GM20431 (cell line): ENCODE results near the gene MAST2.
"Not testable (repeated sequence)": the region's sequence is repeated elsewhere in the genome, so short reads cannot be mapped to it uniquely, and the experiment has no call there.

Experiments used
- in situ Hi-C: fragments of 300-500 bp; cut with MseI, MboI; formaldehyde crosslinking; loops from one replicate; pipeline ENCODE4 v1.15.0; 2020; ENCODE audit warnings: low sequenced_read_pairs; ENCODE audit not compliant: unreplicated experiment

The MAST2 gene

GRCh38 chr1:45803299-45803780 lies at the start of gene MAST2:
MAST2 (plus strand) TSS chr1:45803612; CDS start chr1:45803896, 284 bp downstream.
- in situ Hi-C loops, result no loop called here

DNA sequence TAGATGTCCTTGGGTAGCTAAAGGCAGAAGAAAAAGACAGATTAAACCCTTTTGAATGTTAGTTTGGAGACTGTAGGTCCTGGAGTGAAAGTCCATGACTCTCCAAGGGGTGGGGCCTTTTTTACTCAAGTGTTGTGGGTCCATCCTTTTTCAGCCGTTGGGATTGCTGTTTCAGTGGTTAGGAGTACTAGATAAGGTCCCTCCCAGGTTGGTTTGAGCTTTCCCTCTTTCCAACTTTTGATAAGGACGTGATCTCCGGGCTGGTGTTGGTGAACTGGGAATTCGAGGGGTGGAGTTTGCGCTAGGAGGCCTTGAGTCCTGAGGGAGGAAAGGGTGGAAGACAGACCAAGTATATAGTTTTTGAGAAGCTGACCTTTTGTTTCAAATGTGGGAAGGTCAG lies 47.7 kb upstream of the MAST2 start:
- in situ Hi-C loops, result no loop called here

GRCh38 chr1:45762291-45762690 lies 41.1 kb upstream of the MAST2 start:
- in situ Hi-C loops, result no loop called here

DNA sequence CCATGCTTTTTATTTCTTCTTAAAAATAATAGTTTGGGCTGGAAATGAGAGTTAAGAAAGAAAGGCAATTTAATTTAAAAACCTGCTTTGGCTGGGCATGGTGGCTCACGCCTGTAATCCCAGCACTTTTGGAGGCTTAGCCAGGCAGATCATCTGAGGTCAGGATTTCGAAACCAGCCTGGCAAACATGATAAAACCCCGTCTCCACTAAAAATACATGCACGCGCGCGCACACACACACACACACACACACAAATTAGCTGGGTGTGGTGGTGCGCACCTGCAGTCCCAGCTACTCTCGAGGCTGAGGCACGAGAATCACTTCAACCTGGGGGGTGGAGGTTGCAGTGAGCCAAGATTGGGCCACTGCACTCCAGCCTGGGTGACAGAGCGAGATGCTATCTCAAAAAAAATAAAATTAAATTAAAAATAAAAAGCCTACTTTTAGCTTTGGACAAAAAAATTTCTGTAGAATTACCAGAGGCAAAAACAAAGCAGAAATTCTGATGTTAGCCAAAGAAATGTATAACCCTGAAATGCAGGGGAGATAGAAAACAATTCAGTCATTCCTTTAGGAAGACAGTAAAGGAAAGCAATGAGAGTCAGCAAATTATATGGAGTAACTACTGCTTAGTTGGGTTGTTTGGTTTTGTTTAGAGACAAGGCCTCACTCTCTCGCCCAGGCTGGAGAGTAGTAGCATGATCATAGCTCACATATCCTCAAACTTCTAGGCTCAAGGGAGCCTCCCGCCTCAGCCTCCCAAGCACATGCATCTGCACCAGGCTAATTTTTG lies 37.2 kb upstream of the MAST2 start:
- in situ Hi-C loops, result no loop called here

DNA sequence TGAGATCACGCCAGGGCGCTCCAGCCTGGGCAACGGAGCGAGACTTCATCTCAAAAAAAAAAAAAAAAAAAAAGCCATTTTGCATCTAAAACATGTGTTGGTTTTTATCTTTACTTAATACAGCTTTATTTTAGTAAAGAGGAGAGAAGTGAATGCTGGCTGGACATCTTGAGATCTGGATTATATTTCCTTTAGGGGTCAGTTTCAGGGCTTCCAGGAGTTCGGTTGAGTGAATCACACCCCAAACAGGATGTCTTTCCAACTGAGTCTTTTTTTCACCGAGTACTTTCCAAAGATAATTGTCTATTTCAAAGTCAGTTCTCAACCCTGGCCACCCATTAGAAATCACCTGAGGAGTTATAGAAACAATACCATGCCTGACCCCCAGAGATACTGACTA lies 36.4 kb upstream of the MAST2 start:
- in situ Hi-C loops, result no loop called here

- in situ Hi-C loops, result no loop called here
These were observed 34.0 kb upstream of the MAST2 start for GRCh38 chr1:45769261-45769932.

DNA sequence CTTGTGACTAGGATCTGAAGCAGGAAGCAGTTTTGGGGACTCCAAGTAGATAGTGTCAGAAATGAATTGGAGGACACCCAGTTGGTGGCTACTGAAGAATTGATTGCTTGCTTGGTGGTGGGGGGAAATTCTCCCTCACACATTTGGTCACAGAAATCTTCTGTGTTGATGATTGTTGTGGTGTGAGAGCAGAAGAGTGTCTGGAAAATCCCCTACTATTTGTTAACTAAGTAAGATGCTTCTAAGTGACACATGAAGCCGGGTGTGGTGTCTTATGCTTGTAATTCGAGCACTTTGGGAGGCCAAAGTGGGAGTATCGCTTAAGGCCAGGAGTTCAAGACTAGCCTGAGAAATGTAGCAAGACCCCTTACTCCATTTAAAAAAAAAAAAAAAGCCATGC lies 30.4 kb upstream of the MAST2 start:
- in situ Hi-C loops, result no loop called here

- in situ Hi-C loops, result no loop called here
These were observed 27.6 kb upstream of the MAST2 start for GRCh38 chr1:45775794-45776193.

GRCh38 chr1:45785583-45785982 lies 17.8 kb upstream of the MAST2 start:
- in situ Hi-C loops, result no loop called here

- in situ Hi-C loops, result no loop called here
These were observed 15.5 kb upstream of the MAST2 start for GRCh38 chr1:45787905-45788304.

- in situ Hi-C loops, result no loop called here
These were observed 13.8 kb upstream of the MAST2 start for GRCh38 chr1:45789601-45790000.

DNA sequence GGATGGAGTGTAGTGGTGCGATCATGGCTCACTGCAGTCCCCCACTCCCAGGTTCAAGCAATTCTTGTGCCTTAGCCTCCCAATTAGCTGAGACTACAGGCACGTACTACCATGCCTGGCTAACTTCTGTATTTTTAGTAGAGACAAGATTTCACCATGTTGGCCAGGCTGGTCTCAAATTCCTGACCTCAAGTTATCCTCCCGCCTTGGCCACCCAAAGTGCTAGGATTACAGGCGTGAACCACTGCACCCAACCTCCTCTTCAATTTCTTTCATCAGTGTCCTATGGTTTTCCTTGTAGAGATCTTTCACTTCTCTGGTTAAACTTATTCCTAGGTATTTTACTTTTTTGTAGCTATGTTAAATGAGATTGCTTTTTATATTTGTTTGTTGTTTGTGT lies 10.7 kb upstream of the MAST2 start:
- in situ Hi-C loops, result no loop called here

DNA sequence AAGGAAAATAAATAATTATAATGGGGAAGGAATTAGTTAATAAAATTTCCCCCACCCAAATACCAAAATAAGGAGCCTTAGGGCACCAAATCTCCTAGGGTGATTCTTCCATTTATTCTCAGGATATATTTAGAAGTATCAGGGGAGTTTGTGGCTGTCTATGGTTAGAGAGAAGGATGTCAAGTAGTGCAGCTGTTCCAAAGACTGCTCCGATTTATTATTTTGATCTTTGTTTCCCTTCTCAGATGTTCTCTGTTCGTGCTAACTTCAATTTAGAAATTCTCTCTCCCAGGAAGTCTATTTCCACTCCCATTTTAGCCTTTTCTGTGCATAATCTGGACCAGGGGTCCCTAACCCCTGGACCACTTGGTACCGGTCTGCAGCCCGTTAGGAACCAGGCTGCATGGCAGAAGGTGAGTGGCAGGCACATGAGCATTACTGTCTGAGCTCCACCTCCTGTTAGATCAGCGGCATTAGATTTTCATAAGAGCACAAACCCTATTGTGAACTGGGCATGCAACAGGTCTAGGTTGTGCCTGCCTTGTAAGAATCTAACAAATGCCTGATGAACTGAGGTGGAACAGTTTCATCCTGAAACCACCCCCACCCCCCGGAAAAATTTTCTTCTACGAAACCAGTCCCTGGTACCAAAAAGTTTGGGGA lies 9.3 kb upstream of the MAST2 start:
- in situ Hi-C loops, result no loop called here

DNA sequence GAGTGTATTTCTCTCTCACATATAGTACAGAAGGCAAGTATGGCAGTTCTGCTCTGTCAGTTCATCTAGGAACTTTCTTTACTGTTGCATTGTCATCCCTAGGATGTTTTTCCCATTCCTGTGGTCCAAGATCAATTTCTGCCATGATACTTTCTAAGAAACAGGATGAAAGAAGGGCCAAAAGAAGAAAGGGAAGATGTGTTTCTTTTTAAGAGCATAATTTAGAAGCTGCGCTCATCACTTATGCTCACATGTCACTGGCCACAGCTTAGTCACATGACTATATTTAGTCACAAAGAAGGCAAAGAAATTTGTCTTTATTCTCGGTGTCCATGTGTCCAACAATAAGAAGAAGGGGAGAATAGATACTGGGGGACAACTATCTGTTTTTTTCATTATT lies 7.0 kb upstream of the MAST2 start:
- in situ Hi-C loops, result no loop called here

- in situ Hi-C loops, result no loop called here
These were observed 6.5 kb upstream of the MAST2 start for GRCh38 chr1:45796946-45797345.

GRCh38 chr1:45800899-45801298 lies 2.5 kb upstream of the MAST2 start:
- in situ Hi-C loops, result no loop called here

DNA sequence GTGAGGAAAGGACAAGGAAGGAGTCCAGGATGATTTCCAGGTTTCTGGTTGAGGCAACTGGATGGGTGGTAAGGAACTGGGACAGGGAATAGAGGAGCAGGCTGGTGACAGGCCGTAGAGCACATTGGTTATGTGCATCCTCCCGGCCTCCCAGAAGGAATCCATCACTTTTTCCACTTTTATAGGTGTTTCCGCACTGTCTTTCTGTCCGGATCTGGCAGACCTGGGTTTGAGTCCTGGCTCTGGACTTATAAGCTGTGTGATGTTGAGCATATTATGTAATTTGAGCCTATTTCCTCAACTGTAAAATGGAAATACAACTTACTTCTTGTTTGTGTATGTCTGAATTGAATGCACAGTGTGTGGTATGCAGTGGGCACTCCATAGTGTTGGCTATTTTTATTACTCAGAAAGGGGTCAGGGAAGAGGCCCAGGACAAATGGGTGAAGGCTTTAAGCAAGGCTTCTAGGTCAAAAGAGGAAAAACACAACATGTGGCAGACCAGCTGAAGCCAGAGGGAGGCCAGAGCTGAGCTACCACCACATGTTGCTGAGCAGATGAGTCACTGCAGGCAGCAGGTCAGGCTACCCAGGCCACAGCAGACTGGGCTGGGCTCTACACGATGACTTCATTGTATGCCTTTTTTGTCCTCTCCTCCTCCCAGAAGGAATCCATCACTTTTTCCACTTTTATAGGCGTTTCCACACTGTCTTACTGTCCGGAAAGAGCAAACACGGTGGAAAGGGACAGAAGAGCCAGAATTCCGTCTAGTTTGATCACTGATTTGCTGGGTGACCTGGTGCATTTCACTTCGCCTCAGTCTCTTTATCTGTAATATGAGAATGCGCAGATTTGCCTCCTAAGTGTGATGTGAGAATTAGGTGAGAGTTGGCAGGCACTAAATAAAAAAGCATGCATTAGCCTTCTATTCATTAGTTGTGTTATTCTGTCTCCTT lies 791 bp upstream of the MAST2 start:
- in situ Hi-C loops, result no loop called here

- in situ Hi-C loops, result not testable (repeated sequence)
These were observed 613 bp downstream of the MAST2 start for GRCh38 chr1:45803781-45804668.

DNA sequence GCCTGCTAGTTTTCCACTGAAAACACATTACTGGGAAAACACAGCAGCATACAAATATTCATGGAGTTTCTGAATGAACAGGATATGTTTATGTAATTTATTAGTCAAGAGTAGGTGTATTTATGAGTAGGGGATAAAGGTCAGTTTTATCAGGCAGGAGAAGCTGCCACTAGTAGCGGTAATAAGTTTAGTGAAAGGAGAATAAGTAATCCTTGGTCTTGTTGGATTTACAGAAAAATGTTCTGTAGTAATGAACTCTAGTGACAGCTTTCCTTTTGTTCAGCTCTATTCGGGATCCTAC lies 1.2 kb downstream of the MAST2 start:
- in situ Hi-C loops, result no loop called here
